HL-60/S4 (cell line): Measurements from ENCODE around the gene CCDC141.
"Not testable (repeated sequence)": the region's sequence is repeated elsewhere in the genome, so short reads cannot be mapped to it uniquely, and the experiment has no call there.

Experiments
- in situ Hi-C: fragments of 300-500 bp; cut with MboI; formaldehyde crosslinking; loops from 2 replicates; pipeline ENCODE4 v1.14.3; 2022; ENCODE audit warnings: low sequenced_read_pairs

CCDC141 gene, protein sequence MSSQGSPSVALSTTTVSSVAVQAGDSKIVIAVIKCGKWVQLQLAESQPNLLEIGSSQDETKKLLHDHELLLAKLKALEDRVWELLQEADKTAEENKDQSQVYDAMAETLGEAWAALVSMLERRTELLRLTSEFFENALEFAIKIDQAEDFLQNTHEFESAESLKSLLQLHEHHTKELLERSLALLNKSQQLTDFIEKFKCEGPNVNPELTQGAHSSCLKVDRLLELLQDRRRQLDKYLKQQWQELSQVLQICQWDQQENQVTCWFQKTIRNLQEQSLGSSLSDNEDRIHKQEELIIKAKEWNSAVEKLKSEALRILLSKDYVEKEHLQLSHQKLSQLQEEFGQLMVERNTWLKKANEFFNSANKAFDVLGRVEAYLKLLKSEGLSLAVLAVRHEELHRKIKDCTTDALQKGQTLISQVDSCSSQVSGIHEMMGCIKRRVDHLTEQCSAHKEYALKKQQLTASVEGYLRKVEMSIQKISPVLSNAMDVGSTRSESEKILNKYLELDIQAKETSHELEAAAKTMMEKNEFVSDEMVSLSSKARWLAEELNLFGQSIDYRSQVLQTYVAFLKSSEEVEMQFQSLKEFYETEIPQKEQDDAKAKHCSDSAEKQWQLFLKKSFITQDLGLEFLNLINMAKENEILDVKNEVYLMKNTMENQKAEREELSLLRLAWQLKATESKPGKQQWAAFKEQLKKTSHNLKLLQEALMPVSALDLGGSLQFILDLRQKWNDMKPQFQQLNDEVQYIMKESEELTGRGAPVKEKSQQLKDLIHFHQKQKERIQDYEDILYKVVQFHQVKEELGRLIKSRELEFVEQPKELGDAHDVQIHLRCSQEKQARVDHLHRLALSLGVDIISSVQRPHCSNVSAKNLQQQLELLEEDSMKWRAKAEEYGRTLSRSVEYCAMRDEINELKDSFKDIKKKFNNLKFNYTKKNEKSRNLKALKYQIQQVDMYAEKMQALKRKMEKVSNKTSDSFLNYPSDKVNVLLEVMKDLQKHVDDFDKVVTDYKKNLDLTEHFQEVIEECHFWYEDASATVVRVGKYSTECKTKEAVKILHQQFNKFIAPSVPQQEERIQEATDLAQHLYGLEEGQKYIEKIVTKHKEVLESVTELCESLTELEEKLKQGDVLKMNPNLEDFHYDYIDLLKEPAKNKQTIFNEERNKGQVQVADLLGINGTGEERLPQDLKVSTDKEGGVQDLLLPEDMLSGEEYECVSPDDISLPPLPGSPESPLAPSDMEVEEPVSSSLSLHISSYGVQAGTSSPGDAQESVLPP (N-terminal part only)

DNA sequence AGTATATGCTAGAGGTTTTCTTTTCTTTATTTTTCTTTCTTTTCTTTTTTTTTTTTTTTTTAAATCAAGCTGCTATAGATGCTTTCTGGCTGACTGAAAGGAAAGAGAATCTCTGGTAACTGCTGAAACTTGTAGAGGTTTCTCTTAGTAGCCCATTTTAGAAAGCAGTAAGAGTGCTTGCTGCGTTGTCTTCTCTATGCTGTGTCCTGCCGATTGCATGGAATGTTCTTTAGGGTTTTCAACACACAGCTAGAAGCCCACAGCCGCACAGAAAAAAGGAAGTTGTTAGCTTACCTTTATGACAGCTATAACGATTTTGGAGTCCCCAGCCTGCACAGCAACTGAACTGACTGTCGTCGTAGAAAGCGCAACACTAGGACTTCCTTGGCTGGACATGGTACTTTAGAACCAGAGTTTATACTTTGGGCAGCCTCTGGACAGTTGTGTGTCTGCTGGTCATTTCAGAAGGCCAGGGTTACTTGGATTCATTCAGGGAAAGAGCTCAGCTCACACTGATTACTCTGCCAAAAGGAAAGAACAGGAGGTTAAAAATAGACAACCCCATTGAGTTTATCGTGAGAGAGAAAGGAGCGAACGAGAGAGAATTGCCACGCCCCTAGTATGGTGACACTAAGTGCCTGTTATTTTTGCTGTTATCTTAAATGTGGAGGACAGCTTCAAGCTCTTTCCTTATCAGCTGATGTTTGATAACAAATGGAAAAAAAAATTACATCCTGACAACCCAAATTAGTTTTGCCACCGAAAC, at the start of gene CCDC141:
CCDC141 (minus strand) TSS at position 592 of the 766 bp plus-strand sequence; CDS start at position 396, 196 bp downstream.
- in situ Hi-C loops: no loop called here

DNA sequence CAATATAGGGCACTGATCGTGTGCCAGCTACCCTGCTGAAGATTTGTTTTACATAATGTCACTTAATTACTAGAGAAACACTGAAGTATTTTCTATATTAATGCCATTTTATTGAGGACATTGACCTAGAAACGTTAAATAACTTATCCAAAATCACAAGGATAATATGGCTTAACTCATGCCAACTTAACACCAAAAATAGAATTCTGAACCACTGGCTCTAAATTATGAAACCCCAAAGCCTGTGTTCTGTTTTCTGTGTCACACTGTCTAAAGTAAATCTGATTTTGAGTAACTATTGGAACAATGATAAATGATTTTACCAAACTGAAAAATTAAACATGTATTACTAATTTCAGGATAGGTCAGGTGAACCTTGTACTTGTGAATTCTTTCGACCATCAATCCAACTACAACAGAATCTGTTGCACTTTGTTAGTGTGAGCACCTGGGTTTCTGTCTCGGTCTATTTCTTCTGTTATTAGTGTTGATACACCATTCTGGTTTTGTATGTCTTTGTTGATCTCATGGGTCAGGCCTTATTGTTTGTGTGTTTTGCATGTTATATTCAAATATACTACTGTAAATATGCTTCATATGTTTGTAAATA, 48.2 kb upstream of the CCDC141 start:
- in situ Hi-C loops: no loop called here

DNA sequence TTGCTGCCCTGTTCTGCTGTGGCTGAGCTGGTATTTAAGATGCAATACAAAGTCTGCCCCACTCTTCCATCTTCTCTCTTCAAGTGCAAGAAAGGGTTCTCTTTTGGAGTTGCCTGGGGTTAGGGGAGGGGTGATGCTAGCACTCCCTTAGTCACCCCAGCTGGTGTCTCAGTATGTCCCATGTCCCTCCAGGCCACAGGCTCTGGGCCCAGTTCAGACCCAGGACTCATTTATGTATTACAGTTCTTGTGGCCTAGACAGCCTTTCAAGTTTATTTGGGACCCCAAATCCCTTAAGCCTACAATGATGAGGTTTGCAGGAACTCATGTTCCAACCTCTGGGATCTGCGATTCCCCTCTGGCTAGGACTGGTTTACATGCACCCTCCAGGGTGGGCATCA, 47.2 kb upstream of the CCDC141 start:
- in situ Hi-C loops: no loop called here

DNA sequence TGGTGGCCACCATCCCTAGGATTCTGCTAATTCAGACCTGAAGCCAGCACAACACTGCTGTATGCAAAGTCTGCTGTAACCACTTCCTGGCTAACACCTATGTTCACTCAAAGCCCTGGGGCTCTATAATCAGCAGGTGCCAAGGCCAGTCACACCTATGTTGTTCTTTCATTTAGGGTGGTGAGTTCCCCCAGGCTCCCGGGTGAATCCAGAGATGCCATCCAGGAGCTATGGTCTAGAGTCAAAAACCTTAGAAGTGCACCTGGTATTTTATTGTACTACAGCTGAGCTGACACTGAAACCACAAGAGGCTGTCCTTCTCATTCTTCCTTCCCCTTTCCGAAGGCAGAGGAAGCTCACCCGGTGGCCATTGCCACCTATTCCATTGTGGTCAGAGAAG, 46.2 kb upstream of the CCDC141 start:
- in situ Hi-C loops: no loop called here

DNA sequence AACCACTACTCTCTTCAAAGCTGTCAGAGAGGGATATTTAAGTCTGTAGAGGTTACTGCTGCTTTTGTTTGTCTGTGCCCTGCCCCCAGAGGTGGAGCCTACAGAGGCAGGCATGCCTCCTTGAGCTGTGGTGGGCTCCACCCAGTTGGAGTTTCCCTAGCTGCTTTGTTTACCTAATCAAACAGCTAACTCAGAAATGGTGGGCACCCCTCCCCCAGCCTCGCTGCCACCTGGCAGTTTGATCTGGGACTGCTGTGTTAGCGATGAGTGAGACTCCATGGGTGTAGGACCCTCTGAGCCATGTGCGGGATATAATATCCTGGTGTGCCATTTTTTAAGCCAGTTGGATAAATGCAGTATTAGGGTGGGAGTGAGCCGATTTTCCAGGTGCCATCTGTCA, 43.0 kb upstream of the CCDC141 start:
- in situ Hi-C loops: not testable (repeated sequence)

DNA sequence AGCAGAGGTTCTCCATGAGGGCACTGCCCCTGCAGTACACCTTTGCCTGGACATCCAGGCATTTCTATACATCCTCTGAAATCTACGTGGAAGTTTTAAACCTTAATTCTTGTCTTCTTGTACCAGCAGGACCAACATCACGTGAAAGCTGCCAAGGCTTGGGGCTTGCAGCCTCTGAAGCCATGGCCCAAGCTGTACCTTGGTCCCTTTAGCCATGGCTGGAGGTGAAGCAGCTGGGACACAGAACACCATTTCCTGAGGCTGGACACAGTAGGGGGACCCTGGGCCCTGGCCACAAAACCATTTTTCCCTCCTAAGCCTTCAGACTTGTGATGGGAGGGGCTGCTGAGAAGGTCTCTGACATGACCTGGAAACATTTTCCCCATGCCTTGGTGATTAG, 32.8 kb upstream of the CCDC141 start:
- in situ Hi-C loops: no loop called here

DNA sequence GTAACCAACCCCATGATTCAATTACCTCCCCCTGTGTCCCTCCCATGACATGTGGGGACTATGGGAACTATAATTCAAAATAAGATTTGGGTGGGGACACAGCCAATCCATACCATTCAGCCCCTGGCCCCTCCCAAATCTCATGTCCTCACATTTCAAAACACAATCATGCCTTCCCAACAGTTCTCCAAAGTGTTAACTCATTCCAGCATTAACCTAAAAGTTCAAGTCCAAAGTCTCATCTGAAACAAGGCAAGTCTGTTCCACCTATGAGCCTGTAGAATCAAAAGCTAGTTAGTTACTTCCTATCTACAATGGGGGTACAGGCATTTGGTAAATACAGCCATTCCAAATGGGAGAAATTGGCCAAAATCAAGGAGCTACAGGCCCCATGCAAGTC, 32.0 kb upstream of the CCDC141 start:
- in situ Hi-C loops: no loop called here

DNA sequence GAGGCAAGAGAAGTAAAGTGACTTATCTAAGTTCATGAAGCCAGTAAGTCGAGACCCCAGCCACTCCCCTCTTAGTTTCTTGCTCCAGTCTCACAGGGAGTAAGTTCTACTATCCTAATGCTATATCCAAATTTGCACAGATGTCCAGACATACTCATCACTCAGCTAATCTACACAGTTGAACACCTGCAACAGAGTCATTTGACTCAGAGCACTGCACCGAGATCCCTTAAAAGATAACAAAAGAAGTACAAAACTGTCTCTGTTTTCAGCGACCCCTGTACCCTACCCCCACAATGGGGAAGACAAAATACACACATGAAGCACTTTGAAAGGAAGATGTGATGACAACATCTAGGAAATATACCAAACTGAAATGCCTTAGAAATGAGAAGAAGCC, 22.6 kb upstream of the CCDC141 start:
- in situ Hi-C loops: no loop called here

DNA sequence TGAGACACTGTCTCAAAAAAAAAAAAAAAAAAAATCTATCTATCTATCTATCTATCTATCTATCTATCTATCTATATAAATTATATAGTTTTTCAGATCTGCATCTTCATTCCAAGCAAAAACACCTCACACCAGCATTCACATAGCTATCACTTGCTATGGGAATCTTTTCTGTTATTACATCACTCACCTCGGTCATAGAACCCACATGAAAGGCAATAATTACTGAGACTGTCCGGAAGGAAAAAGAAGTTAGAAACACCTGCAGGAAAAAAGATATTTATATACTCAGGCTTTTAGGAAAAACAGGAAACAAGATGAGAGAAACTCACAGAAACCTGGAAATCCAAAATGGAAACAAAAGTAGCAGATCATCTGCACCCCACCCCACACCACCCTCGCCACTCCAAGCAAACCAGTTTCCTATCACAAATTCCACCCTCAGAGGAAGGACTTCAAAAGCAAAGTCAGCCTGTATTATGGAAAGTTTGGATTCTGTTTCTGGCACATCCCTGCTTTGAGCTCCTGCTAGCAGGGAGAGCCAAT, 21.9 kb upstream of the CCDC141 start:
- in situ Hi-C loops: no loop called here

DNA sequence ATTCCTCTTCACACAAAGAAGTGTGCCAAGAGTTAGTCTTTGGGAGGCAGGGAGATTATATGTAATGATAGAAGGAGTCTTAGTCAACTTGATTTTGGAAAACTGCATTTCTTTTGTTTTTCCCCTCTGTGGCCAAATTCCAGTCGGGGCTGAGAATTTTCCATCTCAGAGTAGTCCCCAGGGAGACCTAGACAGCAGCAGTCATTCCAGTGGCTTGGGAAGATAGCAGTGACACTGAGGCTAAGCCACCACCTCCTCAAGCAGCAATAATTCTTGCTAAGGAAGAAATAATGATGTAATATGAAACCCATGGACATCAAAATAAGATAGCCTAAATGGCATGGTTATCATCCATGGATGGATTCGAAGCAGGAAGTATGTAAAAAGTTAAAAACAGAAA, 21.0 kb upstream of the CCDC141 start:
- in situ Hi-C loops: no loop called here

DNA sequence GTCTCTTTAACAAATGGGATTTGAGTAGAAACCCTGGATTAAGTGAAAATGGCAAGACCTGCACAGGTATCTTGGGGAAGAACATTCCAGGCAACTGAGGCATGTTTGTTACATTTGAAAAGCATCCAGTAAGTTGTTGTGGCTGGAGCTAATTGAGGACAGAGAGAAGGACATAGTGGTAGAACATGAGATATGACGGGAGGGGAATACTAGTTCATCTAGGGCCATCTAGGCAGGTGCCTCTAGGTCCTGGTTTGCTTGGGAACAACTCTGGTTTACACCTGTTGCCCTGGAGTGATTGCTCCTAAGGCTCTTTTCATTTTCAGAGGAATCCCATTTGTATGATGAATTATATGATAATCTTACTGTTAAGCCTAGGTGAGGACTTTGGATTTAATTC, 19.7 kb upstream of the CCDC141 start:
- in situ Hi-C loops: no loop called here

DNA sequence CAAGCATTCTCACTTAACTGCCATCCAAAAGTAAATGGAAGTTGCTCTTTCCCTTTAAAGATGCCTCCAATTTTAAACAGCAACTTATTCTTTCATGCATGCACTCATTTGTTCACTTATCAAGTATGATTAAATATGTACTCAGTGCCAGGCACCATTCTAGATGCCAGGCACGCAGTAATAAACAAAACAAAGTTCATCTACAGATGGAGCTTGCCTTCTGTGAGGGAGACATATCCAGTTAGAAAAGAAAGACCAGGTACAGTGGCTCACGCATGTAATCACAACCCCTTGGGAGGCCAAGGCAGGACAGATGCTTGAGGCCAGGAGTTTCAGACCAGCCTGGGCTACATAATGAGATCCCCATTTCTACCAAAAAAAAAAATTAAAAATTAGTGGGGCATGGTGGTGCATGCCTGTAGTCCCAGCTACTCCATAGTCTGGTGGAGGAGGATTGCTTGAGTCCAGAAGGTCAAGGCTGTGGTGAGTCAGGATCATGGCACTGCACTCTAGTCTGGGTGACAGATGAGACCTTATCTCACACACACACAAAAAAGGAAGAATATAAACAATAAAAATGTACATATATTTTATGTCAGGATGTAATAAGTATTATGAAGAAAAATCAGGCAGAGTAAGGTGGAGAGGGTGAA, 19.2 kb upstream of the CCDC141 start:
- in situ Hi-C loops: no loop called here

DNA sequence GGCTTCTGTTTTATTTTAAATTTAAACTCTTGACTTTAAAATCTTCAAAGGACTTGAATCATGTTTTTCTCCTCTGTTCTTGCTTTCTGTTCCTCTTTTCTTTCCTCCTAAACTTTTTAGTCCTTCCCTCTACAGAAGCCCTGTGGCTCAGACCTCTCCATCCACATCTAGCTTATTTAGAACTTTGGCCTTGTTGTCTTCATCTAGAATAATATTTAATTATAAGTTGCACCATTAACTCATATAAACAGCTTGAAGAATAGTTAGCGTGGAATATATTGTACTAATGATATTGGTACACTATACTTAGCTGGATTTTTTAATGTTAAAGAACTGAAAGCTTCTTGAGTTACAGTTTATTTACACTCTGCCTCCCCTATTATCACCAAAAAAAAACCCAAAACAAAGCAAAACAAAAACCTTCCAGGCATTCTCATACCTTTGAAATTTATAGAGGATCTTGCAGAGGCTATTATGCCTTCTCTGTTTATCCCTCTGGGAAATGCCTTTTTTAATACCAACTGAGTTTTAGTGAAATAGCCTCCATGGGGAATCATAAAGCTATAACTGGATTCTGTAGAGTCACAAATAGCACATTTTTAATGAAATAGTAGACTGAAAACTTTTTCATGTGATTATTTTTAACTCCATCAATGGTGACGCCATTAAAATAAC, 9.2 kb upstream of the CCDC141 start:
- in situ Hi-C loops: no loop called here

DNA sequence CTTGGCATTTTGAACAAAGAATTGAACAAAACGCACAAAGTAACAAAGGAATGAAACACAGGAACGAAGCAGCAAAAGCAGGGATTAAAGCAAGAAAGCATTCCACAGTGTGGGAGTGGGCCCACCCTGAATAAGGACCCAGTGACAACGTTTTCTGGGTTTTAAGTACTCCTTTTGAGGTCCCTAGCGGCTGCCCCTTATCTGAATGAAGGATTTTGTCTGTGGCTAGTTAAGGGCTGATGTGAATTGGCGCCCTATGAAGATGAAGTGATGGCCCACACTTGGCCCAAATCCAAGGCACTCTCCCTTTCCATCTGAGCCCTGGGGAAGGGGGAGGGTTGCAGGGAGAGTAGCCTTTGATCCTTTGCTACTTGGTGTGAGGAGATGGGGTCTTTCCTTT, 7.8 kb upstream of the CCDC141 start:
- in situ Hi-C loops: no loop called here

DNA sequence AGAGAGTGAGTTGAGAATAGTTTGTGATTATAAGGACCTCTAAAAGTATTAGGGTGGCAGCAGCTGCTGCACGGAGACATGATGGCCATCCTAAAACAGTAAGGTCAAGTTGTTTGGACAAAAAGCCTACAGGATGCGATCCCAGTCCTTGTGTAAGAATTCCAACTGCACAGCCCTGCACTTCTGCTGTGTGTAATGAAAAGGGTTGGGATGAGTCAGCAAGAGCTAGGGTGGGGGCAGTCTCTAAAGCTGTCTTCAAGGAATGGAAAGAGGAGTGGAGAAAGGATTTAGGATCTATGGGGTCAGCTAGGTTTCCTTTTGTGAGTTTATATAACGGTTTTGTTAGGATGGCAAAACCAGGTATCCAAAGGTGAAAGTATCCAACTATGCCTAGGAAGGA, 3.6 kb upstream of the CCDC141 start:
- in situ Hi-C loops: not testable (repeated sequence)

DNA sequence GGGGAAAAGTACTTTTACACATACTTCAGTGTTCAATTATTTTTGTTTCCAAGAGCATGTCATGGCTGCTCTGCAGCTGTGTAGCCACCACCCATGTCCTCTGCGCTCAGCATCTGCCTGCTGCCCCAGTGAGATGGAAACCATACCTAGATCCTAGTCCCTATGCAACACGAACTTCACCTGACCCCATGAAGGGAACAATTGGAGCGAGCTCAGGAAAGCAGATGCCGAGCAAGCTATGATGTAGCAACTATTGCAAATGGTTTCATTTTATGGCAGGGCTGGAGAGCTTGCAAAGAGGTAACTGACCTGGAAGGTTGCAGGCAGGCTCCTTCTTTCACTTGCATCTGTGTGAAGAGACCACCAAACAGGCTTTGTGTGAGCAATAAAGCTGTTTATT, 1.3 kb upstream of the CCDC141 start:
- in situ Hi-C loops: no loop called here

DNA sequence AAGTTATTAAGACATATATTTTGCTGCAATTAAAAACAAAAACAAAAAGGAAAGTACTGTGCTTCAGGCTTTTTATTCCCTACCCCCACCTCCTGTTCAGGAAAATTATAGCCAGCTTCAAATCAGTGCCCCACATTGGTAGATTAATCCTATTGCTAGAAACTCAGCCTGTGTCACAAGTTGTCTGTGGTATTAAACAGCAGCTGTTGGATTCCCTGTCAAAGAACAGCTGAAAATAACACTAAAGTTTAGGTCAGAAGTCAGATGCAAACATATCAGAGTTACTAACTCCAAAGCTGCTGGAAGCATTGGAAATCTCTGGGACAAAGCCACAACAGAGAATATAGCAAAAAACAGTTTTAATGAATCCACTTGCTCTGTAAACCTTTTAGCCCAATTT, 818 bp upstream of the CCDC141 start:
- in situ Hi-C loops: no loop called here

DNA sequence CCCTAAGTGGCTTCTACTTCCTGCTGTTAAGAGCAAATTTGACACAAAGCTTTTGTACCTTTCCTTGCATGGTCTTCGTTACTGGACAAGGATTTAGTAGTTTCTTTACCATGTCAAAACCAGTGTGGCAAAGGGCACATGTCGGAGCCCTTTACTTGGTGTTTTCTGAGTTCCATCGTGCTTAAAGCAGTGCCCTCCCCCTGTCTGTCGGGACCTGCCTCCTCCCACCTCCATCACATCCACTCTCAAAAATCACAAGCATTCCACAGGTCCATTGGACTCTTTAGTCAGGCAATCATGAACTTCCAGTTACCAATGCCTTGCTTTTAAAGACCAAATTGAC, 763 bp downstream of the CCDC141 start:
- in situ Hi-C loops: no loop called here

DNA sequence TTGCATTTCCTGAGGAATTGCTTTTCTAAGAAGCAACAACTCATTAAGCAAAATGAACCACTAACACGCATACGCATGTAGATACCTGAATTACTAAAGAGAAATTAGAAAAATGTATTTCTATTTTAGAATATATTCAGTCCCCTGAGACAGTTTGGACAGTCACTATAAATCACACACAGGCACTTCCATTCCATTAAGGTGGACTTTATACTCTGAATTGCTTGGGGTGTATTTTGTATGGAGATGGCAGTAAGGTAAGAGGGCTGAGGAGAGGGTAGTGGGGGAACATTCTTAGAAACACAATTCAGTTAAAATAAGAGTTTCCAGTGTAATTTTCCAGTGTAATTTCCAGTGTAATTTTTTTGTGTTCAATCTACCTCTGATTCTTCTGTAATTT, 1.8 kb downstream of the CCDC141 start:
- in situ Hi-C loops: no loop called here
